OCI-LY7 (cell line): ENCODE measurements around the gene AGBL4.

ENCODE experiments used
- EZH2phosphoT487 ChIP-seq: fragments of 200-600 bp; sonication (generic); IDR thresholded peaks from 2 replicates; pipeline ENCODE4 v1.6.1; 2018; ENCODE audit warnings: low read depth, borderline replicate concordance, mild to moderate bottlenecking, mixed run types, antibody characterized with exemption, low read length, moderate library complexity, mixed read lengths
- TF ChIP-seq, protein P1 (sequence below): fragments of 200-600 bp; sonication (generic); conservative IDR thresholded peaks from 2 replicates; pipeline ENCODE4 v1.5.1; 2014; ENCODE audit warnings: mild to moderate bottlenecking, antibody characterized with exemption, low read length, moderate library complexity, mixed read lengths

- TF ChIP-seq, protein P1, sequence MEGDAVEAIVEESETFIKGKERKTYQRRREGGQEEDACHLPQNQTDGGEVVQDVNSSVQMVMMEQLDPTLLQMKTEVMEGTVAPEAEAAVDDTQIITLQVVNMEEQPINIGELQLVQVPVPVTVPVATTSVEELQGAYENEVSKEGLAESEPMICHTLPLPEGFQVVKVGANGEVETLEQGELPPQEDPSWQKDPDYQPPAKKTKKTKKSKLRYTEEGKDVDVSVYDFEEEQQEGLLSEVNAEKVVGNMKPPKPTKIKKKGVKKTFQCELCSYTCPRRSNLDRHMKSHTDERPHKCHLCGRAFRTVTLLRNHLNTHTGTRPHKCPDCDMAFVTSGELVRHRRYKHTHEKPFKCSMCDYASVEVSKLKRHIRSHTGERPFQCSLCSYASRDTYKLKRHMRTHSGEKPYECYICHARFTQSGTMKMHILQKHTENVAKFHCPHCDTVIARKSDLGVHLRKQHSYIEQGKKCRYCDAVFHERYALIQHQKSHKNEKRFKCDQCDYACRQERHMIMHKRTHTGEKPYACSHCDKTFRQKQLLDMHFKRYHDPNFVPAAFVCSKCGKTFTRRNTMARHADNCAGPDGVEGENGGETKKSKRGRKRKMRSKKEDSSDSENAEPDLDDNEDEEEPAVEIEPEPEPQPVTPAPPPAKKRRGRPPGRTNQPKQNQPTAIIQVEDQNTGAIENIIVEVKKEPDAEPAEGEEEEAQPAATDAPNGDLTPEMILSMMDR, result no peak
- TF ChIP-seq EZH2phosphoT487, result no peak
Measured at GRCh38 chr1:49234988-49235387, 788.8 kb downstream of the AGBL4 start.
